ENCODE measurements around the gene TMC1.

The TMC1 gene

DNA sequence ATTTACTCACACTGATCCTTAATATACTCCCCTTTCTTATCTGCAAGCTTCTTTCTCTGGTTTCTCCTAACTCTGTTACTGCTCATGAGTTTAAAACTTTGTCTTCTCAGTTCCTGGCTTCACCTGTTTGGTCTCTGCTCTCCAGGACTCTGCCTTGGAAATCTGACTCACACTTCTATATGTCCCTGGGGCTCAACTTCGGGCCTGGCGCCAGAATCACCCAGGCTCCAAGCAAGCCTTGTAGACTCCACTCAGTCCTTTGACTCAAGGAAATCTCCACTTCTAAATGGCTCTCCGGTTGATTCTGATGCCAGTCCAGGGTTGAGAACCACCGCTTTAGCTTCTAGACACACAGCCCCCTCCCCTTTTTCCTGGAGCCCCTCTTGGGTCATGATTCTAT is 57.8 kb downstream of the TMC1 start:
- H3K27ac ChIP-seq: peak overlapping the region; percentile 100
- TF ChIP-seq, protein P1, sequence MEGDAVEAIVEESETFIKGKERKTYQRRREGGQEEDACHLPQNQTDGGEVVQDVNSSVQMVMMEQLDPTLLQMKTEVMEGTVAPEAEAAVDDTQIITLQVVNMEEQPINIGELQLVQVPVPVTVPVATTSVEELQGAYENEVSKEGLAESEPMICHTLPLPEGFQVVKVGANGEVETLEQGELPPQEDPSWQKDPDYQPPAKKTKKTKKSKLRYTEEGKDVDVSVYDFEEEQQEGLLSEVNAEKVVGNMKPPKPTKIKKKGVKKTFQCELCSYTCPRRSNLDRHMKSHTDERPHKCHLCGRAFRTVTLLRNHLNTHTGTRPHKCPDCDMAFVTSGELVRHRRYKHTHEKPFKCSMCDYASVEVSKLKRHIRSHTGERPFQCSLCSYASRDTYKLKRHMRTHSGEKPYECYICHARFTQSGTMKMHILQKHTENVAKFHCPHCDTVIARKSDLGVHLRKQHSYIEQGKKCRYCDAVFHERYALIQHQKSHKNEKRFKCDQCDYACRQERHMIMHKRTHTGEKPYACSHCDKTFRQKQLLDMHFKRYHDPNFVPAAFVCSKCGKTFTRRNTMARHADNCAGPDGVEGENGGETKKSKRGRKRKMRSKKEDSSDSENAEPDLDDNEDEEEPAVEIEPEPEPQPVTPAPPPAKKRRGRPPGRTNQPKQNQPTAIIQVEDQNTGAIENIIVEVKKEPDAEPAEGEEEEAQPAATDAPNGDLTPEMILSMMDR (conservative IDR thresholded peaks at IDR 0.05): no peak

DNA sequence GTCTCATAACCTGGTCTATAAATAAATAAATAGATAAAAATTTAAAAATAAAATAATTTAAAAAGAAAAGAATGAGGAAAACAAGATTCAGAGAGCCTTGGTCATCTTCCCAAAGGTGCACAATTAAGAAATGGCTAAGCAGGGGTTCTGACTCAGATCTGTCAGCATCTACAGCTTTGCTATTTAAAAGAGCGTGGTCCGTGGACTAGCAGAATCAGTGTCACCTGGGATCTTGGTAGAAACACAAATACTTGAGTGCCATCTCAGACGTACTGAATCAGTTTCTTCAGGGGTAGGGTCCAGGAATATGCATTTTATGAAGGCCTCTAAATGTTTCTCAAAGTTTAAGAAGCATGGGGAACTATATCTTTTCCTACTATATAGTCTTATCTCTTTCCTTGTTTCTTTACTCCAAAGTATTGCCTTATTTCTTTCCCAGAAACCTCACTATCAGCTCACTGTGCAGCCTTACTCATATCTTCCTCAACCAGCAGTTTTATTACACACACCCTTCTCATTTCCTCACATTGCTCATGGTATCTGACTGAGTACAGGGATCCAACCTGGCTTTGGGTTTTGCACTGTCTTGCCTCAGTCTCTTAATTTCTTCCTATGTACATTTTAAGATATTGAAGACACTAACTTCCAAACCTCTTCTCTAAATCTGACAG is 58.6 kb downstream of the TMC1 start:
- TF ChIP-seq, protein P1 (conservative IDR thresholded peaks at IDR 0.05): no peak
- H3K27ac ChIP-seq: peak overlapping the region; percentile 100

DNA sequence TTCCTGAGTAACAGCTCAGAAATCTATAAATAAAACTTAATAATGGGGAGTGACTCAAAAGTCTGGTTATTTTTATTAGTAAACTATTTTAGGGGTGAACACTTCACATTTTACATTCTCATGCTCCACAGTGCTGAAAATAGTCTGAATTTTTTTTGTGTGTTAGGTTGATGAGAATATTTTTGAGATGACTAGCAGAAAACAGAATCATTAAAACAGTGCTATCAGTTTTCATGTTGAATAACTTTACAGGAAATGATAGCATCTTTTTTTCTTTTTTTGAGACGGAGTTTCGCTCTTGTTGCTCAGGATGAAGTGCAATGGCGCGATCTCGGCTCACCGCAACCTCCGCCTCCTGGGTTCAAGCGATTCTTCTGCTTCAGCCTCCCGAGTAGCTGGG is 60.3 kb downstream of the TMC1 start:
- TF ChIP-seq, protein P1 (conservative IDR thresholded peaks at IDR 0.05): no peak
- peak overlapping the region; percentile 100 for H3K27ac ChIP-seq

DNA sequence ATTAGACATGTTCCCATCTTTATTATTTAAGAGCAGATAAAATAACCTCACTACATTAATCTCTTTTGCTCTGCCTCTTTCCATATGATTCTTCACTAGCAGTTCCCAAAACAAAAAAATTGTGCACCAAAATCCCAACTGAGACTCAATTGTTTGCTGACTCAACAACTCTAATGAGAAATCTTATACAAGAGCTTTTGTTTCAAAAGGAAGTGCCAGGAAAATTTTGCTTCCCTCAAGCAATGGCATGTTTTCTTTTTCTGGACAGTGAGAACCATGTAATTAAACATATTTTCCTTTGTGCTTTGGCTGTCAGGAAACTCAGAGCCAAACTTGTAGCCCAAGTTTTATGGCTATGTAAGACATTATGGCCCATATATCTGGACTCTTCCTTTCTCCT is 62.0 kb downstream of the TMC1 start:
- peak overlapping the region; percentile 22; the same call in 1 of the 2 replicates for H3K27ac ChIP-seq

DNA sequence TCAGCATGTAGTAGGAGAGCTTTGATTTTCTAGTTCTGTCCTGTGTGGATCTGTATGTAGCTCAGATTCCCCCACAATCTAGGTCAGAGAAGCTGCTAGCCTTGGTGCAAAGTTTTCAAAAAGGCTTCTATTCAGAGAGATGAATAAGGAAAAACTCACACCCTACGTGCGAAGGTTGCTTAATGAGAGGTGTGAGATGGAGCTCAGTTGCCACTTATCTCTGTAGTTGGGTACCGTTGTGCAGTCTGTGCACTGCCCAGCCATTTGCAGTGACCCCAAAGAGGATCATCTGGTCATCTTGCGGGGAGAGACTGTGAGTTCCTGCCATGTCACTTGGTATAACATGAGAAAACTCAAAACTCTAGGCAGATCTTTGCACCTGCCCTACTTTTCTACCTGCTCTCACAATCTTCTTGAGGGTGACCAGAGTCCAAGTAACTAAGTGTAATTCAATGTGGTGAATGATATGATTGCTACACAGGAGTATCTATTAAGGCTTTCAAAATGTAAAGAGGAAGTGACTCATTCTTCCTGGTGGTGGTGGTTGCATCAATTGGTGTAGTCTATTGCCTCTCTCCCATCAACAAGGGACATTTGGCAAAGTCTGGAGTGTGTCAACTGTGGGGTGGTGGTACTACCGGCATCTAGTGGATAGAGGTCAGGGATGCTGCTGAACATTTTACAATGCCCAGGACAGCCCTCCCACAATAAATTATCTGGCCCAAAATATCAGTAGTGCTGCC is 65.2 kb downstream of the TMC1 start:
- no peak overlapping the region for H3K27ac ChIP-seq
- TF ChIP-seq, protein P1 (conservative IDR thresholded peaks at IDR 0.05): no peak

More for the DNA sequence above, 62.0 kb downstream of the TMC1 start:
- TF ChIP-seq, protein P1 (conservative IDR thresholded peaks at IDR 0.05): no peak

DNA sequence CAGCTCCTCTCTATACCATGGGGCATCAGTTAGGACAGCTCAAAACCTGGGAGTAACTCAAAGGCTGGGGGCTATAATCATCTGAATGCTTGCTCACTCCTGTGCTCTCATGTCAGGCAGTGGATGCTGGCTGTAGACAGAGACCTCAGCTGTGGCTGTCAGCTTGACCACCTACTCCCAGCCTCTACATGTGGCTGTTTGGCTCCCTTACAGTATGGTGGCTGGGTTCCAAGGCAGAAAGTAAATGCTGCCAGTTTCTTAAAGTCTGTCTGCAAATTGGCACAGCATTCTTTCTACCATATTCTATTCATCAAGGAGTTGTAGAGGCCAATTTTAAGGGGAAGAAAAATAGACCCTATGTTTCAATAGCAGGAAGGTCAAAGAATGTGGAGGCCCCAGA is 66.9 kb downstream of the TMC1 start:
- TF ChIP-seq, protein P1 (conservative IDR thresholded peaks at IDR 0.05): no peak

DNA sequence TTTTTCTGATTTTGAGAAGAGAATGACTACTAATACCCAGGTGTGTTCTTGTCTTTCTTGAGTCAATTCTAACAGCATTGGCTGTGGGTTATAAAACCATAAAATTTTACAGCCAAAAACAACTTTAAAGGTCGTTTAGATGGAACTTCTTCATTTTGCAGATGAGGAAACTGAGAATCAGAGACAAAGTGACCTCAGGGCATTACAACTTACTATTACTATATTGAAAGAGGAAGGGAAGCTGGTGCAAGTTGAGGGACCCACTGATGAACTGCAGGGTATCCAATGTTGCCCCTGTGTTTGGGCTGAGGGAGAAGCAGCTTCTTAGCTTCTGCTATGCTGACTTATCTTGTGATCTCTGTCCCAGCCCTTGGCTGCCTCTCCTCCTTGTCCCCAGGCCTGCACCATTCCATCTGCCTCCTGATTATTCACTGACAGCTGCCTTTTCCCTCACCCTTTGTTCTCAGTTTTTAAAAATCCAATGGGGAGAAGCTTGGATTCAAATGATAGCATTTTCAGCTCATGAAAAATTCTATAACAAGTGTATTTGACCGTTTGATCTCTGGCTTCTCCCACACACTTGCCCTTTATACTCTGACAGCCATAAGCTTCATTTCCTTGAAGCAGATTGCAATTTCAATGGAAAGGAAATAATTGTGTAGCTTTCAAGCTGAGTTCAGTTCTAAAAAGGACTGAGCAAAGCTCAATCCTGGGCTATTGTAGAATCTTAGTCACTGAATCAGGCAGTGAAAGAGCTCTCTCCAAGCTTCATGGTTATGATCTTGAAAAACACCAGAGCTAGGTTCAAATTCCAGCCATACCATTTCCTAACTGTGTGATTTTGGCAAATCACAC is 68.5 kb downstream of the TMC1 start:
- H3K27ac ChIP-seq: no peak overlapping the region

More for the DNA sequence above, 66.9 kb downstream of the TMC1 start:
- H3K27ac ChIP-seq: peak overlapping the region; percentile 28; the same call in 1 of the 2 replicates

More for the DNA sequence above, 68.5 kb downstream of the TMC1 start:
- TF ChIP-seq, protein P1 (conservative IDR thresholded peaks at IDR 0.05): no peak

Data from VCaP (cell line).